Esophagus muscularis mucosa (tissue), 4 donors: ENCODE measurements around the gene NEK4. TPM values are rescaled to one million over a fixed set of nuclear protein-coding genes. Genes with fewer than 3 reads are reported as not detected.

ENCODE experiments used
- DNase-seq: peaks from one replicate; pipeline ENCODE4 v3.0.0-alpha.2; 2017; ENCODE audit errors: extremely low spot score
- H3K27ac ChIP-seq, 4 donors: fragments of 200-600 bp; sonication (generic); replicated peaks in 1 of 4; 1 replicate in 3 of 4; 2 replicates in 1 of 4; pipeline ENCODE4 v1.5.1; 2016 to 2019; ENCODE audit warnings: mild to moderate bottlenecking in 1 of 4
- H3K27me3 ChIP-seq, 4 donors: fragments of 200-600 bp; sonication (generic); one replicate each; pipeline versions ENCODE4 v1.5.1 to v1.6.0; 2016 to 2019
- H3K36me3 ChIP-seq, 4 donors: fragments of 200-600 bp; sonication (generic); one replicate each; pipeline ENCODE4 v1.5.1; 2016 to 2019
- H3K4me1 ChIP-seq, 4 donors: fragments of 200-600 bp; sonication (generic); one replicate each; pipeline ENCODE4 v1.5.1; 2016 to 2019
- H3K4me3 ChIP-seq, 4 donors: fragments of 200-600 bp; sonication (generic); 1 replicate in 2 of 4; 2 replicates in 2 of 4; pipeline ENCODE4 v1.5.1; 2016 to 2019; ENCODE audit warnings: mild to moderate bottlenecking in 4 of 4, moderate library complexity in 1 of 4
- H3K9me3 ChIP-seq, 4 donors: fragments of 200-600 bp; sonication (generic); 1 replicate in 3 of 4; 2 replicates in 1 of 4; pipeline ENCODE4 v1.5.1; 2016 to 2019
- EP300 ChIP-seq: sonication (generic); formaldehyde crosslinking; IDR thresholded peaks from one replicate; pipeline ENCODE4 v1.6.1; 2017; ENCODE audit warnings: antibody characterized with exemption
- POLR2A ChIP-seq: fragments of 450-650 bp; IDR thresholded peaks from one replicate; pipeline ENCODE4 v1.6.1; 2017; ENCODE audit warnings: antibody characterized with exemption, moderate library complexity, mild to moderate bottlenecking, low read depth
- POLR2AphosphoS5 ChIP-seq, 2 donors: sonication (generic); formaldehyde crosslinking; IDR thresholded peaks; one replicate each; pipeline ENCODE4 v1.6.1; 2017; ENCODE audit warnings: antibody characterized with exemption in 2 of 2
- WGBS: methylation state at CpG from one replicate; pipeline ENCODE4 v1.1.5; 2018; 5-methylcytosine and 5-hydroxymethylcytosine counted together
- intact Hi-C: fragments of 100-400 bp; cut with DNase I; formaldehyde crosslinking; loops from one replicate; pipeline ENCODE4 v1.15.1; 2023
- total RNA-seq, 4 donors: library from RNA; depleted of rRNA; stranded (reverse); fragments of >200 nt; gene quantifications; one replicate each; pipeline versions ENCODE4 v1.1.0 to v1.2.1, GENCODE V29; 2016
- TF ChIP-seq, protein P1 (sequence below), 3 experiments: fragments of 200-600 bp in 2 of 3; fragments of 450-650 bp in 1 of 3; sonication (generic) in 2 of 3; IDR thresholded peaks; one replicate each; pipeline ENCODE4 v1.5.1; 2017 to 2019; ENCODE audit warnings: antibody characterized with exemption in 3 of 3, mild to moderate bottlenecking in 2 of 3, moderate library complexity in 1 of 3

The NEK4 gene
- total RNA-seq, 4 donors from 2014 or later = 19.1 to 29.2 (median 23.6) TPM

DNA sequence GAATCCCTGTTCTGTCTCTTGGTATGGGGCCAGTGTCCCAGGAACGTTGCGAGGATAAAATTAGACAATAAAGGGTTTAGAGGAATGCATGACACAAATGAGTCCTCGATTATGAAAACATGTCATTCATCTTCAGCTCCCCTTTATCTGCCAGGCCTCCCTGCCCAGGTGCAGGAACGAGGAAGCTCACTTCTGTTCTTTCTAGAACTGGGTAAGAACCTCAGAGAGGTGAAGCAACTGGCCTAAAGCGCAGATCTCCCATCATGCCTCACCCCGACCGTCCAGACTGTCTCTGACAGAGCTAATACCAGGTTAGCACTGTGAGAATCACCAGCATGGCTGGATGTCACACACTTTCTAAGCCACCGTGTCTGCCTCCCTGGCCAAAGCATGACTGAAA is 5.1 kb upstream of the NEK4 start:
- TF ChIP-seq, protein P1, sequence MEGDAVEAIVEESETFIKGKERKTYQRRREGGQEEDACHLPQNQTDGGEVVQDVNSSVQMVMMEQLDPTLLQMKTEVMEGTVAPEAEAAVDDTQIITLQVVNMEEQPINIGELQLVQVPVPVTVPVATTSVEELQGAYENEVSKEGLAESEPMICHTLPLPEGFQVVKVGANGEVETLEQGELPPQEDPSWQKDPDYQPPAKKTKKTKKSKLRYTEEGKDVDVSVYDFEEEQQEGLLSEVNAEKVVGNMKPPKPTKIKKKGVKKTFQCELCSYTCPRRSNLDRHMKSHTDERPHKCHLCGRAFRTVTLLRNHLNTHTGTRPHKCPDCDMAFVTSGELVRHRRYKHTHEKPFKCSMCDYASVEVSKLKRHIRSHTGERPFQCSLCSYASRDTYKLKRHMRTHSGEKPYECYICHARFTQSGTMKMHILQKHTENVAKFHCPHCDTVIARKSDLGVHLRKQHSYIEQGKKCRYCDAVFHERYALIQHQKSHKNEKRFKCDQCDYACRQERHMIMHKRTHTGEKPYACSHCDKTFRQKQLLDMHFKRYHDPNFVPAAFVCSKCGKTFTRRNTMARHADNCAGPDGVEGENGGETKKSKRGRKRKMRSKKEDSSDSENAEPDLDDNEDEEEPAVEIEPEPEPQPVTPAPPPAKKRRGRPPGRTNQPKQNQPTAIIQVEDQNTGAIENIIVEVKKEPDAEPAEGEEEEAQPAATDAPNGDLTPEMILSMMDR (IDR thresholded peaks at IDR 0.05) = no peak
- TF ChIP-seq POLR2A = no peak
- no peak for TF ChIP-seq EP300
- no peak for TF ChIP-seq POLR2AphosphoS5 (IDR thresholded peaks at IDR 0.05)
- Histone ChIP-seq H3K27me3 (no peaks in the 10 kb centered on the region), H3K27ac (no peak overlapping the region), H3K4me3 (no peak overlapping the region), H3K36me3 (no peaks in the 10 kb centered on the region), H3K9me3 (no peaks in the 10 kb centered on the region), H3K4me1 (peaks cover 4 to 6% (median 6%) of the 10 kb centered on the region in 4 donors)
- intact Hi-C loops = loop anchor here (10.0 kb wide), 3 partner anchors 119 to 299 kb away; partner anchors contain the start of gene STIMATE
- DNase-seq = no peak
- 38% methylated on average over 8 of the region's 8 CpGs for WGBS

DNA sequence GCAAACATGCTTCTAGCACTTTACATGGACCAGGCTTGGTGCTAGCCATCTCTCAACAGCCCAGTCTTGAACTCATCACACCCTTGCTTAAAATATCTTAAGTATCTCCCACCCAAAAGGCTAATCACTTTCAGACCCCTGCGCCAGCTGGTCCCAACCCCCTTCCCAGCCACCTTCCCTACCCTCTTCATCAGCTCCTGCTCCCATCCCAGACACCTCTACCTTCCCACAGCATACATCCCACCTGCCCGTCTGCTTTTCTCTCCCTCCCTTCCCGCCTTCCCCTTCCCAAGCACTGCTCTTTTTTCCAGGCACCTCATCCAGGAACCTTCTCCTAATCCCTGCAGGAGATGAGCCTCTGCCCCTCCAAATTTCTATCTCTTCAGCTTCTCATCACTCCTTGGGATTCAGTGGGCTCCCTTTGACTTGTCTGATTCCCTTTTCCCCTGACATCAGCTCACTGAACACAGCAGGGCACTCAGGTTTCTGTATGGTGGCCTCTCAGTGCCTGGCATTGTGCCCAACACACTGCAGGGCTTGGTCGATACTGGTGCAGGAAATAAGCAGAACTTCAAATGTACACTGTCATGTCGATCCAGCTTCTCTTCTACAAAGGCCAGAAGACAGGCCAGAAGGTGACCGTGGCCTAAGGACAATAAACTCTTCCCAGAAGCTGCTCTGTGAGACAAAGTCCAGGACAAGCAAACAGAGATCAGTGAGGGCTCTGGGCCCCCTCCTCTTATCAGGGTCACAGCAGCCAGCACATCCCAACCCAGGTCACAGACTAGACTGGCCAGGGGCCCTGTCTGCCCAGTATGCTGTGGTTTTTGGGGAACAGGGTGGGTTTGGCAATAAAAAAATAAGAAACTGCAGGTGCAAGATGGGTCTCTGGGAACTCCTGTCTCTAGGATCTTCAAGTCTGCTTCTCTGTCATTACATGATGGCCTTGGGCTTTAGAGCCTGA is 4.4 kb upstream of the NEK4 start:
- H3K4me1 ChIP-seq = peaks cover 4 to 7% (median 6%) of the 10 kb centered on the region in 4 donors
- 54% methylated on average over 6 of the region's 6 CpGs for WGBS
- peak; percentile 77 for DNase-seq
- H3K27ac ChIP-seq = no peak overlapping the region
- no peaks in the 10 kb centered on the region for H3K9me3 ChIP-seq
- H3K36me3 ChIP-seq = no peaks in the 10 kb centered on the region
- no peaks in the 10 kb centered on the region for H3K27me3 ChIP-seq
- H3K4me3 ChIP-seq = no peak overlapping the region
- intact Hi-C loops = loop anchor here (5.0 to 10.0 kb wide), 4 partner anchors 72 to 300 kb away; partner anchors contain the start of gene STIMATE
- TF ChIP-seq, protein P1 (IDR thresholded peaks at IDR 0.05) = no peak
- TF ChIP-seq EP300 = no peak
- no peak for TF ChIP-seq POLR2AphosphoS5 (IDR thresholded peaks at IDR 0.05)
- TF ChIP-seq POLR2A = no peak

- DNase-seq = no peak
- no peaks in the 10 kb centered on the region for H3K9me3 ChIP-seq
- peaks cover 13 to 17% (median 16%) of the 10 kb centered on the region in 4 donors for H3K4me1 ChIP-seq
- intact Hi-C loops = loop anchor here (5.0 to 10.0 kb wide), 4 partner anchors 73 to 301 kb away; partner anchors contain the start of gene STIMATE
- no peaks in the 10 kb centered on the region for H3K36me3 ChIP-seq
- TF ChIP-seq POLR2AphosphoS5 (IDR thresholded peaks at IDR 0.05) (no peak), EP300 (no peak), POLR2A (no peak)
- TF ChIP-seq, protein P1 (IDR thresholded peaks at IDR 0.05) = no peak
- H3K27me3 ChIP-seq = no peaks in the 10 kb centered on the region
- WGBS = 84% methylated on average over 8 of the region's 8 CpGs
- no peak overlapping the region for H3K27ac ChIP-seq
- no peak overlapping the region for H3K4me3 ChIP-seq
Measured at GRCh38 chr3:52774066-52774713, 3.5 kb upstream of the NEK4 start.

- TF ChIP-seq, protein P1 (IDR thresholded peaks at IDR 0.05) = no peak
- TF ChIP-seq EP300 (no peak), POLR2AphosphoS5 (IDR thresholded peaks at IDR 0.05) (no peak), POLR2A (no peak)
- no peak overlapping the region for H3K4me3 ChIP-seq
- no peaks in the 10 kb centered on the region for H3K27me3 ChIP-seq
- no peak overlapping the region for H3K27ac ChIP-seq
- intact Hi-C loops = loop anchor here (5.0 to 10.0 kb wide), 4 partner anchors 74 to 301 kb away; partner anchors contain the start of gene STIMATE
- no peaks in the 10 kb centered on the region for H3K36me3 ChIP-seq
- H3K4me1 ChIP-seq = peaks cover 13 to 21% (median 19%) of the 10 kb centered on the region in 4 donors
- H3K9me3 ChIP-seq = no peaks in the 10 kb centered on the region
- 91% methylated on average over 13 of the region's 13 CpGs for WGBS
- DNase-seq = peak; percentile 80
Measured at GRCh38 chr3:52773361-52774065, 2.8 kb upstream of the NEK4 start.
